Prostate gland (tissue), 2 donors: ENCODE measurements around the gene NANP. TPM values are rescaled to one million over a fixed set of nuclear protein-coding genes. Genes with fewer than 3 reads are reported as not detected.
"Not testable (repeated sequence)": the region's sequence is repeated elsewhere in the genome, so short reads cannot be mapped to it uniquely, and the experiment has no call there.

Experiments
- DNase-seq: peaks from one replicate; pipeline ENCODE4 v3.0.0-alpha.2; 2019; ENCODE audit warnings: low spot score
- H3K27ac ChIP-seq, 2 donors: fragments of 200-600 bp; sonication (generic); 2 replicates each; pipeline ENCODE4 v1.5.1; 2017 to 2019
- H3K27me3 ChIP-seq: fragments of 200-600 bp; sonication (generic); replicated peaks from 2 replicates; pipeline ENCODE4 v1.5.1; 2019; ENCODE audit not compliant: insufficient read depth
- H3K36me3 ChIP-seq, 2 donors: fragments of 200-600 bp; sonication (generic); 1 replicate in 1 of 2; 2 replicates in 1 of 2; pipeline versions ENCODE4 v1.5.1 to v1.8.1; 2017 to 2019
- H3K4me1 ChIP-seq: fragments of 200-600 bp; sonication (generic); replicated peaks from 2 replicates; pipeline ENCODE4 v1.5.1; 2019
- H3K4me3 ChIP-seq, 2 donors: fragments of 200-600 bp; sonication (generic); 2 replicates each; pipeline ENCODE4 v1.5.1; 2017 to 2019
- H3K9me3 ChIP-seq: fragments of 200-600 bp; sonication (generic); 2 replicates; pipeline ENCODE4 v1.5.1; 2017
- CTCF ChIP-seq, 4 experiments: fragments of 200-600 bp in 2 of 4; fragments of 450-650 bp in 2 of 4; sonication (generic) in 2 of 4; IDR thresholded peaks; 1 replicate in 3 of 4; 2 replicates in 1 of 4; pipeline ENCODE4 v1.5.1; 2016 to 2019; ENCODE audit warnings: antibody characterized with exemption in 4 of 4, mild to moderate bottlenecking in 2 of 4, moderate library complexity in 2 of 4
- POLR2A ChIP-seq: fragments of 450-650 bp; IDR thresholded peaks from one replicate; pipeline ENCODE4 v1.6.1; 2016; ENCODE audit warnings: antibody characterized with exemption, mild to moderate bottlenecking
- POLR2AphosphoS5 ChIP-seq: sonication (generic); formaldehyde crosslinking; IDR thresholded peaks from one replicate; pipeline ENCODE4 v1.6.1; 2017; ENCODE audit warnings: antibody characterized with exemption
- WGBS: methylation state at CpG from one replicate; pipeline ENCODE4 v1.1.5; 2018; 5-methylcytosine and 5-hydroxymethylcytosine counted together
- intact Hi-C: fragments of 100-400 bp; cut with DNase I; formaldehyde crosslinking; loops from one replicate; pipeline ENCODE4 v1.14.2; 2022
- total RNA-seq, 2 donors: library from RNA; depleted of rRNA; stranded (reverse); fragments of >200 nt; gene quantifications; one replicate each; pipeline ENCODE4 v1.1.0, GENCODE V29; 2016

NANP gene
- total RNA-seq, 2 donors from 2014 or later = 4.0 to 5.3 TPM

GRCh38 chr20:25632940-25633790 lies 9.4 kb upstream of the NANP start:
- 77% methylated on average over 5 of the region's 5 CpGs for WGBS
- Histone ChIP-seq H3K27me3 (no peaks in the 10 kb centered on the region), H3K4me1 (no peaks in the 10 kb centered on the region), H3K9me3 (no peaks in the 10 kb centered on the region), H3K36me3 (no peaks in the 10 kb centered on the region), H3K4me3 (no peak overlapping the region), H3K27ac (no peak overlapping the region)
- TF ChIP-seq POLR2AphosphoS5 = no peak
- TF ChIP-seq CTCF (IDR thresholded peaks at IDR 0.05) = no peak
- no peak for TF ChIP-seq POLR2A
- DNase-seq = no peak
- intact Hi-C loops = no loop called here

- H3K27ac ChIP-seq, H3K4me3 ChIP-seq, H3K36me3 ChIP-seq, H3K4me1 ChIP-seq, H3K9me3 ChIP-seq, H3K27me3 ChIP-seq, DNase-seq, intact Hi-C loops: not testable (repeated sequence)
- WGBS = 93% methylated on average over 2 of the region's 2 CpGs
Measured at GRCh38 chr20:25630615-25631014, 6.8 kb upstream of the NANP start.

DNA sequence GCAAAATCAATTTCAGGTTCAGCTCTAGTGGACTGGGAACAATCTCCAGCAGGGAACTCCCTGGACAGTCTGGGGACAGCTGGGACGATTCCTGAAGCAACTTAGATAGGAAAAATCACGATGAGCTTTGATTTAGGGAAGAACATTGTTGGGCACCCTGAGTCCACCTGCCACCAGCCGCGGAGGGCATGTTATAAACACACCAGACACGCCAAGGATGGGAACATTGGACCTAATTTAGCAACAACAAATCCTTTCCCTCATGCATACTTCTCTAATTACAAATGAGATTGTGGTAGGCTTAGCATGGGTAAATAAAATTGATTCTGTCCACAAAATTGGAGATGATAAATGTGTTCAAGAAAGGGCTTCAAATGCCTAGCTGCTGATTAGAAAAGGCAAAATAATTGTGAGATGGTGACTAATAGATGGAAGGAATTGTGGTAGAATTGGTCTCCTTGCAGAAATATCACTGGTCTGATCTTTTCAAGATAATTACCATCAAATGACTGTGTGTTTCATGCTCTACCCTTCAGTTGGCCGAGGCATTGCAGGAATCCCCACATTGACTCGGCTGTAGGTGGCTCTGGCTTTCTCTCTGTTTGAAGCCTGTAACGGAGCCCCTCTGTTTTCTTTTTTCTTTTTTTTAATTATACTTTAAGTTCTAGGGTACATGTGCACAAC lies 6.1 kb upstream of the NANP start:
- no peaks in the 10 kb centered on the region for H3K4me1 ChIP-seq
- intact Hi-C loops = loop anchor here (10.0 kb wide), 1 partner anchor 635 kb away; the partner anchor contains the start of gene APMAP
- H3K27me3 ChIP-seq = no peaks in the 10 kb centered on the region
- no peaks in the 10 kb centered on the region for H3K9me3 ChIP-seq
- TF ChIP-seq CTCF (IDR thresholded peaks at IDR 0.05) (no peak), POLR2AphosphoS5 (no peak), POLR2A (no peak)
- H3K27ac ChIP-seq = no peak overlapping the region
- WGBS = 86% methylated on average over 8 of the region's 8 CpGs
- no peak for DNase-seq
- H3K4me3 ChIP-seq = no peak overlapping the region
- no peaks in the 10 kb centered on the region for H3K36me3 ChIP-seq

GRCh38 chr20:25626779-25627178 lies 3.0 kb upstream of the NANP start:
- no peaks in the 10 kb centered on the region for H3K9me3 ChIP-seq
- intact Hi-C loops = loop anchor here (10.0 kb wide), 1 partner anchor 632 kb away; the partner anchor contains the start of gene APMAP
- DNase-seq = no peak

More at GRCh38 chr20:25626779-25627178, 3.0 kb upstream of the NANP start:
- Histone ChIP-seq H3K4me1 (no peaks in the 10 kb centered on the region), H3K36me3 (no peaks in the 10 kb centered on the region), H3K27me3 (no peaks in the 10 kb centered on the region), H3K4me3 (no peak overlapping the region), H3K27ac (no peak overlapping the region)
- WGBS = 84% methylated on average over 9 of the region's 9 CpGs
- no peak for TF ChIP-seq POLR2AphosphoS5
- TF ChIP-seq POLR2A = no peak
- TF ChIP-seq CTCF (IDR thresholded peaks at IDR 0.05) = no peak
